ENCODE data around the gene ADARB2.

The ADARB2 gene

GRCh38 chr10:1613511-1613910, 123.8 kb downstream of the ADARB2 start:
- no peak for DNase-seq (ENCODE audit: low spot score)

- DNase-seq (ENCODE audit: low spot score) = no peak
Measured at GRCh38 chr10:1612908-1613307, 124.4 kb downstream of the ADARB2 start.

GRCh38 chr10:1611936-1612550, 125.3 kb downstream of the ADARB2 start:
- no peak for DNase-seq (ENCODE audit: low spot score)

GRCh38 chr10:1610986-1611770, 126.1 kb downstream of the ADARB2 start:
- no peak for DNase-seq (ENCODE audit: low spot score)

- DNase-seq (ENCODE audit: low spot score) = no peak
Measured at GRCh38 chr10:1609648-1609970, 127.7 kb downstream of the ADARB2 start.

GRCh38 chr10:1608851-1609647, 128.3 kb downstream of the ADARB2 start:
- no peak for DNase-seq (ENCODE audit: low spot score)

GRCh38 chr10:1608408-1608807, 128.9 kb downstream of the ADARB2 start:
- no peak for DNase-seq (ENCODE audit: low spot score)

GRCh38 chr10:1607466-1607865, 129.9 kb downstream of the ADARB2 start:
- no peak for DNase-seq (ENCODE audit: low spot score)

GRCh38 chr10:1605999-1606940, 131.1 kb downstream of the ADARB2 start:
- DNase-seq (ENCODE audit: low spot score) = no peak

- DNase-seq (ENCODE audit: low spot score) = no peak
Measured at GRCh38 chr10:1605121-1605520, 132.2 kb downstream of the ADARB2 start.

- DNase-seq (ENCODE audit: low spot score) = no peak
Measured at GRCh38 chr10:1604246-1604645, 133.1 kb downstream of the ADARB2 start.

GRCh38 chr10:1603181-1603580, 134.1 kb downstream of the ADARB2 start:
- no peak for DNase-seq (ENCODE audit: low spot score)

- DNase-seq (ENCODE audit: low spot score) = no peak
Measured at GRCh38 chr10:1602037-1602484, 135.3 kb downstream of the ADARB2 start.

GRCh38 chr10:1601406-1601805, 135.9 kb downstream of the ADARB2 start:
- DNase-seq (ENCODE audit: low spot score) = no peak

GRCh38 chr10:1600861-1601260, 136.5 kb downstream of the ADARB2 start:
- DNase-seq (ENCODE audit: low spot score) = no peak

GRCh38 chr10:1598393-1599153, 138.8 kb downstream of the ADARB2 start:
- no peak for DNase-seq (ENCODE audit: low spot score)

- no peak for DNase-seq (ENCODE audit: low spot score)
Measured at GRCh38 chr10:1597370-1598146, 139.8 kb downstream of the ADARB2 start.

GRCh38 chr10:1596482-1597099, 140.7 kb downstream of the ADARB2 start:
- DNase-seq (ENCODE audit: low spot score) = no peak

GRCh38 chr10:1595726-1596125, 141.6 kb downstream of the ADARB2 start:
- DNase-seq (ENCODE audit: low spot score) = no peak

GRCh38 chr10:1595242-1595600, 142.1 kb downstream of the ADARB2 start:
- no peak for DNase-seq (ENCODE audit: low spot score)

Data from LoVo (cell line).